Stimulated activated effector memory CD8-positive, alpha-beta T cell treated with anti-CD3 and anti-CD28 coated beads, Interleukin-12 subunit alpha, Interleukin-12 subunit beta, amount 100 ng/mL, for 72 hours (primary cell): ENCODE data around the gene GRHPR.

ENCODE experiments used
- ATAC-seq: fragments of 150-1000 bp; cut with Tn5 transposase; 2 replicates; pipeline ENCODE4 v1.10.0; 2021
- DNase-seq, 2 donors: peaks; one replicate each; pipeline ENCODE4 v3.0.0; 2021 to 2022; ENCODE audit warnings: low spot score in 2 of 2
- H3K27ac Mint-ChIP-seq: one replicate; pipeline ENCODE4 v1.8.0; 2022; ENCODE audit warnings: mild to moderate bottlenecking, mixed read lengths
- H3K36me3 Mint-ChIP-seq: one replicate; pipeline ENCODE4 v1.8.0; 2022; ENCODE audit warnings: mild to moderate bottlenecking, mixed read lengths
- H3K4me1 Mint-ChIP-seq: one replicate; pipeline ENCODE4 v1.8.0; 2022; ENCODE audit warnings: mixed read lengths
- H3K4me3 Mint-ChIP-seq: one replicate; pipeline ENCODE4 v1.8.0; 2022; ENCODE audit warnings: mild to moderate bottlenecking, mixed read lengths
- H3K9me3 Mint-ChIP-seq: one replicate; pipeline ENCODE4 v1.8.0; 2022; ENCODE audit warnings: mixed read lengths

Gene GRHPR

GRCh38 chr9:37422289-37423104 is at the start of gene GRHPR:
Gene GRHPR (plus strand): TSS chr9:37422696. CDS start chr9:37422751, 55 bp downstream.
- ATAC-seq = peak; percentile 98
- Mint-ChIP-seq H3K4me3 (peak within 1 kb of the TSS; percentile 95), H3K4me1 (peaks cover 20% of the 10 kb centered on the region), H3K36me3 (peaks cover 27% of the 10 kb centered on the region), H3K9me3 (no peaks in the 10 kb centered on the region), H3K27ac (peak within 1 kb of the TSS; percentile 99)
- peak; percentile 89 to 96 for DNase-seq

DNA sequence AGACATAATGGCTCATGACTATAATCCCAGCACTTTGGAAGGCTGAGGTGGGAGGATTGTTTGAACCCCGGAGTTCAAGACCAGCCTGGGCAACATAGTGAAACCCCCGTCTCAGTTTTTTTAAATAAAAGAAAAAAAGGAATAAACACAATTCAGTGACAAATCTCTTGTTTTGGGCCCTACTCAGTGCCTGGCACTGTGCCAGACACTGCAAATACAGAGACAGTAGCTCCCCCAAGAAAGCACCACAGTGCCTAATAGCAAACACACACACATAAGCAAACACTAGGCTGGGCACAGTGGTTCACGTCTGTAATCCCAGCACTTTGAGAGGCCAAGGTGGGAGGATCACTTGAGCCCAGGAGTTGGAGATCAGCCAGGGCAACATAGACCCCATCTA is 49.7 kb upstream of the GRHPR start:
- Mint-ChIP-seq H3K36me3 (peaks cover 6% of the 10 kb centered on the region), H3K4me1 (peaks cover 25% of the 10 kb centered on the region), H3K9me3 (no peaks in the 10 kb centered on the region), H3K27ac (no peak overlapping the region), H3K4me3 (no peak overlapping the region)
- no peak for DNase-seq
- ATAC-seq = no peak

- peaks cover 6% of the 10 kb centered on the region for H3K36me3 Mint-ChIP-seq
- H3K27ac Mint-ChIP-seq = no peak overlapping the region
- H3K4me3 Mint-ChIP-seq = no peak overlapping the region
- no peak for ATAC-seq
- peaks cover 32% of the 10 kb centered on the region for H3K4me1 Mint-ChIP-seq
- no peak for DNase-seq
- no peaks in the 10 kb centered on the region for H3K9me3 Mint-ChIP-seq
Measured at GRCh38 chr9:37373621-37374020, 48.9 kb upstream of the GRHPR start.

DNA sequence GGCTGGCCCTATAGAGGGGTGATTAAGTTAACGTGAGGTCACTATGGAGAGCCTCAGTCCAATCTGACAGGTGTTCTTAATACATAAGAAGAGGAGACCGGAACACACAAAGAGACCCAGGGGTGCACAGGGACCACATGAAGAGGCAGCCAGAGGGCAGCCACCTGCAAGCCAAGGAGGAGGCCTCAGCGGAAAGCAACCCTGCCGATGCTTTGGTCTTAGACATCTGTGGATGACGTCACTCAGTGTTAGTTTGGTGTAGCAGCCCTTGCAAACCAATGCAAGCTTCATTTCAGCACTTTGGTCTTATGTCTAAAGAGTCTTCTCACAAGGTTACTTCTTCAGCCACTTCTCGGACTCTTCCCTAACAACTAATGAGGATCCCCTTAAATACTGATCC is 47.6 kb upstream of the GRHPR start:
- H3K4me3 Mint-ChIP-seq = no peak overlapping the region
- DNase-seq (no peak), ATAC-seq (no peak)
- H3K36me3 Mint-ChIP-seq = peaks cover 6% of the 10 kb centered on the region
- no peak overlapping the region for H3K27ac Mint-ChIP-seq
- no peaks in the 10 kb centered on the region for H3K9me3 Mint-ChIP-seq
- H3K4me1 Mint-ChIP-seq = peaks cover 35% of the 10 kb centered on the region

- no peaks in the 10 kb centered on the region for H3K36me3 Mint-ChIP-seq
- no peak for DNase-seq
- peak overlapping the region; percentile 13 for H3K4me3 Mint-ChIP-seq
- ATAC-seq = peak; percentile 78
- H3K4me1 Mint-ChIP-seq = peaks cover 11% of the 10 kb centered on the region
- peak overlapping the region; percentile 34 for H3K27ac Mint-ChIP-seq
- no peaks in the 10 kb centered on the region for H3K9me3 Mint-ChIP-seq
Measured at GRCh38 chr9:37377688-37378612, 44.5 kb upstream of the GRHPR start.

- Mint-ChIP-seq H3K4me3 (peak overlapping the region; percentile 13), H3K27ac (peak overlapping the region; percentile 34), H3K9me3 (no peaks in the 10 kb centered on the region), H3K36me3 (no peaks in the 10 kb centered on the region), H3K4me1 (peaks cover 11% of the 10 kb centered on the region)
- ATAC-seq (no peak), DNase-seq (no peak)
Measured at GRCh38 chr9:37378613-37379004, 43.9 kb upstream of the GRHPR start.

DNA sequence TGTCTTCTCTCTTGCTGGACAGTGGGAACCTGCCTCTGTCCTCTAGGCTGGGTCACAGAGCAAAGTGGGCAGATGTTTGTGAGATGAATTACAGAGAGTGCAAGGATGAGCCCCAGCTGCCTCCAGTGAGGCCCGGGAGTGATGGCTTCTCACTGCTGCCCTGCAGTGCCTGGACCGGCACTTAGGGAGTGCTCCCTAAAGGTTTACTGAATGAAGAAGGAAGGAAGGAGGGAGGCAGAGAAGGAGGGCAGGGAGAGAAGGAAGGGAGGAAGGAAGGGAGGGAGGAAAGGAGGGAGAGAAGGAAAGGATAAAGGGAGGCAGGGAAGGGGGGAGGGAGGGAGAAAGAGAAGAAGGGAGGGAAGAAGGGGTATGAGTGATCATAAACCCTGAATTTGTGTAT is 42.7 kb upstream of the GRHPR start:
- no peak overlapping the region for H3K4me3 Mint-ChIP-seq
- ATAC-seq (no peak), DNase-seq (no peak)
- no peaks in the 10 kb centered on the region for H3K36me3 Mint-ChIP-seq
- no peaks in the 10 kb centered on the region for H3K9me3 Mint-ChIP-seq
- peaks cover 11% of the 10 kb centered on the region for H3K4me1 Mint-ChIP-seq
- no peak overlapping the region for H3K27ac Mint-ChIP-seq

DNA sequence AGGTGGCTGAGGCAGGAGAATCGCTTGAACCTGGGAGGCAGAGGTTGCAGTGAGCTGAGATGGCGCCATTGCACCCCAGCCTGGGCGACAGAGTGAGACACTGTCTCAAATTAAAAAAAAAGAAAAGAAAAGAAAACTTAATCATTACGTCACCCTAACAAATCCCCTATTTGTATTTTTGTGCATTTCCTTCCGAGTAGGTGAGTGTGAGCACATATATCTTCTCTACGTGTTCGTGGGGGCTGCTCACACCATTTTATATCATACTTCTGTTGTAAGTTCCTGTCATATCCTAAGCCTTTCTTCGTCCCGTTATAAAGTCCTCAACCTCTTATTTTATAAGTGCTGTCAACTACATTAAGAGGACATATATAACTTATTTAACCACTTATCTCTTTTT is 41.9 kb upstream of the GRHPR start:
- no peaks in the 10 kb centered on the region for H3K36me3 Mint-ChIP-seq
- H3K4me1 Mint-ChIP-seq = peaks cover 11% of the 10 kb centered on the region
- H3K27ac Mint-ChIP-seq = no peak overlapping the region
- H3K4me3 Mint-ChIP-seq = no peak overlapping the region
- H3K9me3 Mint-ChIP-seq = no peaks in the 10 kb centered on the region
- ATAC-seq = no peak
- DNase-seq = no peak

GRCh38 chr9:37381094-37381741 is 41.3 kb upstream of the GRHPR start:
- DNase-seq (no peak), ATAC-seq (no peak)
- H3K4me3 Mint-ChIP-seq = no peak overlapping the region
- no peak overlapping the region for H3K27ac Mint-ChIP-seq
- H3K4me1 Mint-ChIP-seq = peaks cover 11% of the 10 kb centered on the region
- no peaks in the 10 kb centered on the region for H3K36me3 Mint-ChIP-seq
- no peaks in the 10 kb centered on the region for H3K9me3 Mint-ChIP-seq

DNA sequence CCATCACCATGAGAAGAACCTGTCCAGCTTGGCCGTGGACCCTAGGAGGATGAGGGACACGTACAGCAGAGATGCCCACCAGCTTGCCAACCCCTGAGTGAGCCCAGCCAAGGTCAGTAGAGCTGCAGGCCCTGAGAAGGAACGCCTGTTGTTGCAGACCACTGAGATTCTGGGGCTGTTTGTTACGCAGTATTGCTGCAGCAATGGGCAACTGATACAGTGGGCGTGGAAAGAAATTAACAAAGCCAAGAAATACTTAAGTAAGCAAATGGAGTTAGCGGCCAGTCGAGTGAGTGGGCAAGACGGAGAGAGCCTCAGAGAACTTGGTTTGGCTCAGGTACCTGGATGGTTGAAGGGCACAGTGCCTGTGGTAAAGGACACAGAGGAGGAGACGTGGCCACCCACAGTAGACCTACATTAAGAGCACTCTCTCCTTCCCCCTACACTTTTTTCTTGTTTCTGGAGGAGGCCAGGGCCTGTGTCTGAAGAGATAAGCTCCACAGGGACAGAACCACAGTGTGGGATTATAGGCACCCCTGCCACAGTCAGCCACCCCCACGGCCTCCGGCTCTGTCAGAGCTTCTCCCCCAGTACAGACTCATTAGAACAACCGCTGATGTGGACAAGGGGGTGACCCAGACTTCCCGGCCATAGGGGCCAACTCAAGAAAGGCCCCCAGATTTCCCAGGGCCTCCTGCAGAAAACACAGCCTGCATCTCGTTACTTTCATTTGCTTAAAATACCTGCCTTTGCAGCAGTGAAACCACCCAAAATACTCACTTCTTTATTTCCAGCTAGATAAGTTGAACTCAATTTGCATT is 40.1 kb upstream of the GRHPR start:
- ATAC-seq = no peak
- H3K4me1 Mint-ChIP-seq = peaks cover 11% of the 10 kb centered on the region
- DNase-seq = no peak
- no peak overlapping the region for H3K27ac Mint-ChIP-seq
- no peak overlapping the region for H3K4me3 Mint-ChIP-seq
- H3K36me3 Mint-ChIP-seq = no peaks in the 10 kb centered on the region
- H3K9me3 Mint-ChIP-seq = no peaks in the 10 kb centered on the region

GRCh38 chr9:37382982-37383357 is 39.5 kb upstream of the GRHPR start:
- peaks cover 9% of the 10 kb centered on the region for H3K4me1 Mint-ChIP-seq
- ATAC-seq (no peak), DNase-seq (no peak)
- H3K9me3 Mint-ChIP-seq = no peaks in the 10 kb centered on the region
- no peak overlapping the region for H3K4me3 Mint-ChIP-seq
- no peak overlapping the region for H3K27ac Mint-ChIP-seq
- no peaks in the 10 kb centered on the region for H3K36me3 Mint-ChIP-seq

GRCh38 chr9:37383393-37383792 is 39.1 kb upstream of the GRHPR start:
- H3K27ac Mint-ChIP-seq = no peak overlapping the region
- no peaks in the 10 kb centered on the region for H3K36me3 Mint-ChIP-seq
- H3K4me3 Mint-ChIP-seq = no peak overlapping the region

GRCh38 chr9:37383876-37384746 is 38.4 kb upstream of the GRHPR start:
- Mint-ChIP-seq H3K9me3 (no peaks in the 10 kb centered on the region), H3K27ac (no peak overlapping the region), H3K36me3 (no peaks in the 10 kb centered on the region), H3K4me1 (no peaks in the 10 kb centered on the region), H3K4me3 (no peak overlapping the region)
- no peak for DNase-seq
- no peak for ATAC-seq

More at GRCh38 chr9:37383393-37383792, 39.1 kb upstream of the GRHPR start:
- DNase-seq = no peak
- Mint-ChIP-seq H3K9me3 (no peaks in the 10 kb centered on the region), H3K4me1 (peaks cover 5% of the 10 kb centered on the region)
- ATAC-seq = no peak

- no peaks in the 10 kb centered on the region for H3K4me1 Mint-ChIP-seq
Measured at GRCh38 chr9:37385286-37385685, 37.2 kb upstream of the GRHPR start.

More at GRCh38 chr9:37385286-37385685, 37.2 kb upstream of the GRHPR start:
- Mint-ChIP-seq H3K9me3 (no peaks in the 10 kb centered on the region), H3K36me3 (no peaks in the 10 kb centered on the region), H3K4me3 (no peak overlapping the region), H3K27ac (no peak overlapping the region)
- ATAC-seq = no peak
- no peak for DNase-seq
